KOPT-K1 (cell line): Measurements from ENCODE around the gene ACOX3.
A peak's percentile ranks its signal among the peaks of the same experiment; 100 is the strongest.

ENCODE experiments used
- H3K27ac ChIP-seq: fragments of 200-600 bp; sonication (generic); 2 replicates; pipeline ENCODE4 v1.5.1; 2016; ENCODE audit warnings: antibody characterized with exemption, mild to moderate bottlenecking, low read depth, low read length; ENCODE audit not compliant: poor library complexity, severe bottlenecking
- H3K36me3 ChIP-seq: fragments of 200-600 bp; sonication (generic); 2 replicates; pipeline ENCODE4 v1.5.1; 2017; ENCODE audit warnings: antibody characterized with exemption, mild to moderate bottlenecking, low read length, moderate library complexity; ENCODE audit not compliant: insufficient read depth
- H3K9me3 ChIP-seq: fragments of 200-600 bp; sonication (generic); 2 replicates; pipeline ENCODE4 v1.5.1; 2017; ENCODE audit warnings: antibody characterized with exemption, low read length, mild to moderate bottlenecking; ENCODE audit not compliant: insufficient read depth, poor library complexity, severe bottlenecking

The ACOX3 gene

DNA sequence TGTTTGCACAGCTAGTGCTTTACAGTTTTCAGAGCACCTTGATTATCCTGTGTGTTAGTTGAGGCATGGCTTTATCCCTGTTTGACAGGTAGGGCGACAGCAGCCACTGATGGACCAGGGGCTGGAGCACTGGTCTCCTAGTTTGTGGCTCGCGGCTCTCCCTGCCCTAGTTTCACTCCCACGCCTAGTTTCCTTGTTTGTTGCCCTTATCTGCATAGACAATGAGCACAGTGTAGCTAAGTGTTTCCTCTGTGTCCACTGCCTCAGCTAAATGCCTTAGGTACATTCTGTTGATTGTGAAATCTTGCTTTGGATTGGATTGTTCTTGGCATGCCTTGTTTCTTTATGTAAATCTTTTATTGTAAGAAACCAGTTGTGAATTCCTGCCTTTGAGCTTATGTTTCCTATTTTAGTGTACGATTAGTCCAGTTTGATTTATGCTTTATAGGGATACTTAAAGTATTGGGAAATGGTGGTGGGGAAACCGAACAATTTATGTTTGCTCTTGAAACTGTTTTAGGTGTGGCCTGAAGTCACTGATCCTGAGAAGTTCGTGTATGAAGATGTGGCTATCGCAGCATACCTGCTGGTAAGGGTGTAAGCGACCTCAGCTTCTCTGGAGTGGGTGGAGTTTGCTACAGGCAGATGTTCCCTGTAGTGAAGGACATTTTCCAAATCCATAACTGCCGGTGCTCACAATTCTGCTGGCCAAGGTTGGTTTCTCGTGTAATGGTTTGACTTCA lies 11.1 kb upstream of the ACOX3 start:
- Histone ChIP-seq H3K36me3 (peaks cover 95% of the 10 kb centered on the region), H3K27ac (no peak overlapping the region), H3K9me3 (no peaks in the 10 kb centered on the region)

DNA sequence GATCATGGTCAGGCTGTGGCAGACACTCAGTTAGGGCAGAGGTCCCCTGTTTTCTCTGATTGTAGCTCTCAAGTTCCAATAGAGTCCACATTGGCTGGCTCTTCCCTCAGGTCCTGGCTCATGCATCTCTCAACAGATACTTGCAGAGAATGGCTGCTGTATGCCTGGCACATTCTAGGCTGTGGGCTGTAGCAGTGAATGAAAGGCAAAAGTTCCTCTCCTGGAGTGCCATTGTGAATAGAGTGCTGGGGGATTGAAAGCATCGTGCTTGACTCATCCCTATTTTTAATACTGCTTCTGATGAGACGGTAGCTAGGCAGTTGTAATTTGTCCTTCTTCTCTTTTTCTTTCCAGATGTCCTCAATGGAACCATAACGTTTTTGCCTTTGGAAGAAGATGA lies 5.6 kb upstream of the ACOX3 start:
- peaks cover 50% of the 10 kb centered on the region for H3K36me3 ChIP-seq
- H3K9me3 ChIP-seq = no peaks in the 10 kb centered on the region
- H3K27ac ChIP-seq = no peak overlapping the region

DNA sequence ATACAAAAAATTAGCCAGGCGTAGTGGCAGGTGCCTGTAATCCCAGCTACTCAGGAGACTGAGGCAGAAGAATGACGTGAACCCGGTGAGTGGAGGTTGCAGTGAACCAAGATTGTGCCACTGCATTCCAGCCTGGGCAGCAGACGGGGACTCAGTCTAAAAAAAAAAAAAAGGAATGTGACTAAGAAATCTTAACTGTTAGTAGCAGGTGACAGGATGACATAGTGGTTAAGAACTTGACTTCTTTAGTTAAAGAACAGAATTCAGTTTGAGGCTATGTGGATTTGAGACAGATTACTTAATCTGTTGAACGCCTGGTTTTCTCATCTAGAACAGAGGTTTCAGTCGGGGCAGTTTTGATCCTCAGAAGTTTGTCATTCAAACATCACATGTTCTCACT lies 3.3 kb upstream of the ACOX3 start:
- H3K27ac ChIP-seq = no peak overlapping the region
- H3K36me3 ChIP-seq = peaks cover 31% of the 10 kb centered on the region
- H3K9me3 ChIP-seq = peaks cover 7% of the 10 kb centered on the region

DNA sequence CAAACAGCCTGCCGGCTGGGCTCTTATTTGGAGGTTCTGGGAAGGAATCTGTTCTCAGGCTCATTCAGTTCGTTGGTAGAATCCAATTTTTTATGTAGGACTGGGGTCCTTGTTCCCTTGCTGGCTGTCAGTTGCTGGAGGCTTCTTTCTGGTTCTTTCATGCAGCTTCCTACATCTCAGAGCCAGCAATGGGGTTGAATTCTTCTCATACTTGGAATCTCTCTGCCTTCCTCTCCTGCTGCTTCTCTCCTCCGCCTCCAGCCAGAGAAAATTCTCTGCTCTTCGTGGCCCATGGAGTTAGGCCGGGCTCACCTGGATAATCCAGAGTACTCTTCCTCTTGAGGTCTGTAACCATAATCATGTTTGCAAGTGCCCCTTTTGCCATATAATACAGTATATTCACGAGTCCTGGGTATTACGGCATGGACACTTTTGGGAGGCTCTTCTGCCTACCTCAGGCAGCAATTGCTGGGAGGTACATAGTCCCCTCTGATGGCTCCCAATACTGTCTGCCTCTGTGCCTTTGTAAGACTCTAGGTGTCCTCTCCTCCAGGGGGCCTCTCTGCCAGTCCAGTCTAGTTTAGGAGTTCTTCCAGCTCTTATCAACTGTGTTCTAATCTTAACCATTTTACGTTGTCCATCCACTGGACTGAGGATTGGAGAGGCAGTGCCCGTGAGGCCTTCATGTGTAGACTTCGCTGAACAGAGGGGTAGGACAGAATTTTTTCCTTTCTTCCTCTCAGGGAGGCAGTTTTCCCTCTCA lies 2.3 kb upstream of the ACOX3 start:
- Histone ChIP-seq H3K9me3 (peaks cover 7% of the 10 kb centered on the region), H3K27ac (no peak overlapping the region), H3K36me3 (peaks cover 20% of the 10 kb centered on the region)

DNA sequence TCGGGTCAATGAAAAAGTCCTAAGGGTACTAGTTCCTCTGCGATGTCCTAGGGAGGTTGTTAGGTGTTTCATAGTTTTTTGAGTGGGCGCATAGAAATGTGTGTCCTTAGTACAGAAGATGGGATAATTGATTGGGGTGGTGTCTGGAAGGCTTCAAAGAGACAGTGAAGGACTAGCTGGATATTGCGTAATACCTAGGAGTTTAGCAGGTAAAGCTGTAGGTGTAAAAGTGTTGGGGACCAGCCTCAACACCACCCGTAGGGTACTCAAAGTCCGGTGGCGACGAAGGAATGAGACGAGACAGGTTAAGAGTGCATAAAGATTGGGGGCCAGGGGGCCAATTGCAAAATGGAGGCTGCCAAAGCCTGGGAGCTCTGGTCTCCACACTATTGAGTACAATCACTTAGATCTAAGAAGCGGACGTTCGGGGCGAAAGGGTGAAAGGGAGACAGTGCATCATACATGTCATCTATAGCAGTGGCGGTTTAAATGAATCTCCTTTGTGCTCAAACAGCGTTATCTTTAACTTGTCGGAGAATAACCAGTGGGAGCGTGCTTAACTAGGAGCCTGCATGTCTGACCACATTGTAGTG lies 1.1 kb upstream of the ACOX3 start:
- Histone ChIP-seq H3K36me3 (peaks cover 9% of the 10 kb centered on the region), H3K27ac (peak overlapping the region; percentile 82), H3K9me3 (peaks cover 7% of the 10 kb centered on the region)

DNA sequence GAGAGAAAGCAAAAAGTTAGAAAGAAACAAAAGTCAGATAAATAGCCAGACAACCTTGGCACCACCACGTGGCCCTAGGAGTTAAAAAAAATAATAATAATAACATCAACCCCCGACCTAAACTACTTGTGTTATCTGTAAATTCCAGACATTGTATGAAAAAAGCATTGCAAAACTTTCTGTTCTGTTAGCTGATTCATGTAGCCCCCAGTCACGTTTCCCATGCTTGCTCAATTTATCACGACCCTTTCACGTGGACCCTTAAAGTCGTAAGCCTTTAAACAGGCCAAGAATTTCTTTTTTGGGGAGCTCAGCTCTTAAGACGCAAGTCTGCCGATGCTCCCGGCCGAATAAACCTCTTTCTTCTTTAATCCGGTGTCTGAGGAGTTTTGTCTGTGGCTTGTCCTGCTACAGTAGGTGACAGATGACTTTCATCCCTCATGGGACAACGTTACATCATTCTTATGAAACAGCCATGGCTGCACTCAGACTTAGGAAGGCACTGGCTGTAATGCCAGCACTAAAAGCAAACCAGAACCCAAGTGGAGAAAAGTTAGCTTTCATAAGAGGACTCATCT lies 520 bp downstream of the ACOX3 start:
- H3K27ac ChIP-seq = peak overlapping the region; percentile 82

DNA sequence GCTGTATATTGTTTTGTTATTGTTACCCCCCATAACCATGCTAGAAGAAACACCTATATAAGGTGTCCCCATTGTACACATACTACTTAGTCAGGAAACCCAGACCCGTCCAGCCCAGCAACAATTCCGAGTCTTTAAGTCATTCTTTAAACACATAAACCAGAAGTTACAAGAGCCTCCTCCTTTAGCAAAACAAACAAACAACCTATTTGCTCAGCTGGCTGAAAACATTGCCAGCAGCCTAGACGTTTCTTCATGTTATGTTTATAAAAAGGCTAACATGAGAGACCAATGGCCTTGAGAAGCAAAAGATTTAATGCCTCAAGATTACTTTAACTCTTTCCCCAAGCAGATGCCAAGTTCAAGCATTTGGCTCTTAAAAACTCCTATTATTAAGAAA lies 1.4 kb downstream of the ACOX3 start:
- H3K27ac ChIP-seq = no peak overlapping the region
- H3K36me3 ChIP-seq = no peaks in the 10 kb centered on the region
- H3K9me3 ChIP-seq = peaks cover 7% of the 10 kb centered on the region

More for the DNA sequence above, 520 bp downstream of the ACOX3 start:
- Histone ChIP-seq H3K9me3 (peaks cover 7% of the 10 kb centered on the region), H3K36me3 (no peaks in the 10 kb centered on the region)

DNA sequence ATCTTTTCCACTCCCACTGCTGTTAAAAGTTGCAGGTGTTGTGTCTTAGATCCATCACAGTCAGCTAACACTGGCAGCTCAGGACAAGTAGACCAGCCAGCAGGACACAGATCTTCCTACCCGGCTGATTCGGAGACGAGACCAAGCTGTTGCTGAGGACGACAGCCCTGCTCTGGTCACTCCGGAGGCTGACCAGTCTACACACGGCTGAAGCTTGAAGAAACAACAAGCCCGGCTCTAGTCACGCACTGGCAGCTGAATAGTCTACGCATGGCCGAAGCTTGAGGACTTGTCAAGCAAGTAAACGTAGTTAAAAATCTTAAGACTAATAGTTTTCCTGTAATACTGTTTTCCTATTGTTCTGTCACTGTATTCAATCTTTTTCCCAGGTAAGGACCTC lies 1.8 kb downstream of the ACOX3 start:
- Histone ChIP-seq H3K36me3 (no peaks in the 10 kb centered on the region), H3K9me3 (peaks cover 7% of the 10 kb centered on the region), H3K27ac (no peak overlapping the region)

DNA sequence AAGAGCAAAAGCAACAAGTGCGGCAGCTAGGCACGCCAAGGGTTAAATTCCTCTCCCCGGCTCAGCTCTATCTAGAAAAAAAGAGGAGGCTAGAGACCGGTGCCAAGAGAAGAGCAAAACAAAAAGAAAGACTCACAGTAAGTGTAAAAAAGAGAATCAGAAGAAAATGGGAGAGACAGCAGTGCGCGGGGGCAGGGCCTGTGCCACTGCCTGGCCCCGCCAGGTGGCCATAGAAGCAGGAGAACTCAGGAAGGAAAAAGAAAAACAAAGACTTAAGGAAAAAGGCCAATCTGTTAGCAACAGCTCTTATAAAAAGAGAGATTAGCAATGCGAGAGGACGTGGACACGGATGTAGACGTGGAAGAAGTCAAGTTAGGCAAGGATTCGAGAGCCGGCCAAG lies 3.2 kb downstream of the ACOX3 start:
- Histone ChIP-seq H3K27ac (no peak overlapping the region), H3K9me3 (peaks cover 7% of the 10 kb centered on the region), H3K36me3 (no peaks in the 10 kb centered on the region)

DNA sequence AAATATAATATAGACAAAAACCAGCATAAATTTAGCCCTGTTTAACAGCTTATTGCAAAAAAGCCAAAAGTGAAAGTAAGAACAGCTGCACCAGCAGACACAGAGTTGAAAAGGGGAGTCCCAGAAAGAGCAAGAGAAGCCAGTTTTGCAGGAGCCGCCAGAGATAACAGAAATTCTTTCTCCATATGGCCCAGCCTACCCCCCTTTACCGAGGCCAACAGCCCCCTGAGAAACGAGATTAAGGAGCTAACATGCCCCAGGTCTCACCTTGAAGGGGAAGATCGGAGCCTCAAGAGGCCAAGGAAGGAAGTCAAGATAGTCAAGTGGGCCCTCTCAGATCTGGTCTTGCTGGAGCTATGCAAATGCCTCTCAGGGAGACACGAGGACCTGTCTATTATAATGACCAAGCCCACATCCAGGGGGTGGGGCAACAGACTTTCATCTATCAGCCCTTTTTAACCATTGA lies 4.8 kb downstream of the ACOX3 start:
- Histone ChIP-seq H3K27ac (peak overlapping the region; percentile 73), H3K36me3 (no peaks in the 10 kb centered on the region), H3K9me3 (peaks cover 7% of the 10 kb centered on the region)

DNA sequence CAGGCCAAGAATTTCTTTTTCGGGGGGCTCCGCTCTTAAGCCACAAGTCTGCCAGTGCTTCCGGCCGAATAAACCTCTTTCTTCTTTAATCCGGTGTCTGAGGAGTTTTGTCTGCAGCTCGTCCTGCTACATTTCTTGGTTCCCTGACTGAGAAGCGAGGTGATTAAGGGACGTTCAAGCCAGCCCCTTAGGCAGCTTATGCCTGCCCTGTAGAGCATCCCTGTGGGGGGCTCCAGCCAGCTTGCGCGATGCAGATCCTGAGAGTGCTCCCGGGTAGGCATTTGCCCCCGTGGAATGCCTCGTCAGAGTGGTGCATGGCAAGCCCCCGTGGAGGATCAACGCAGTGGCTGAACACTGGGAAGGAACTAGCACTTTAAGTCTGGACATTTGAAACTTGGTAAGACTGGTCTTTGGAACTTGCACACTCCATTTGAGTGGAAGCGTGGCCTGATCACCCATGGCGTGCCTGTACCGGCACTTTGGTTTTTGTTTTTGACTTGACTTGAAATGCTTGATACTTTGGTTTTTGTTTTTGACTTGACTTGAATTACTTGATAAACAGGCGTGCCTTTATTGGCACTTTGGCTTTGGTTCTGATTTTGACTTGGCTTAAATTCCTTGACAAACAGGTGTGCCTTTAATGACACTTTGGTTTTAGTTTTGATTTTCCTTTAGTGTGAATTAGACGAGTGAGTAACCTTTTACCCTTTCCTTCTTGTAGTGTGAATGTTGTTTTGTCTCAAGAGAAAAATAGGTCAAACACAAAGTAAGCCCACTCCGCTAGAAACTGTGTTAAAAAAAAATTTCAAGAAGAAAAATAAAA lies 6.1 kb downstream of the ACOX3 start:
- Histone ChIP-seq H3K36me3 (no peaks in the 10 kb centered on the region), H3K27ac (no peak overlapping the region), H3K9me3 (peaks cover 4% of the 10 kb centered on the region)

DNA sequence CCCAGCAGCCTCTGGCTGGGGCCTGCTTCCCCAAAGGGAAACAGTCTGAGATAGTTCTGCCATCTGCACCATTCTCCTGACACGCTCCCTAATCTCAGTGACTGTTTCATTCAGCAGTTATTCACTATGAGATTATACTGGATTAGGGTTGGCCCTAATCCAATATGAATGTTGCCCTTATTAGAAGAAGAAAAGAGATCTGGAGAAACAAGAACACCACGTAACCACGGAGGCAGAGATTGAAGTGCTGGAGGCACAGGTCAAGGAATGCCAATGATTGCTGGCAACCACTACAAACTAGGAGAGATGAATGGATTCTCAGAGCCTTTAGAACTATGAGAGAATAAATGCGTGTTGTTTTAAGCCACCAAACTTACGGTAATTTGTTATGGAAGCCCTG lies 7.4 kb downstream of the ACOX3 start:
- Histone ChIP-seq H3K27ac (no peak overlapping the region), H3K9me3 (no peaks in the 10 kb centered on the region), H3K36me3 (no peaks in the 10 kb centered on the region)

DNA sequence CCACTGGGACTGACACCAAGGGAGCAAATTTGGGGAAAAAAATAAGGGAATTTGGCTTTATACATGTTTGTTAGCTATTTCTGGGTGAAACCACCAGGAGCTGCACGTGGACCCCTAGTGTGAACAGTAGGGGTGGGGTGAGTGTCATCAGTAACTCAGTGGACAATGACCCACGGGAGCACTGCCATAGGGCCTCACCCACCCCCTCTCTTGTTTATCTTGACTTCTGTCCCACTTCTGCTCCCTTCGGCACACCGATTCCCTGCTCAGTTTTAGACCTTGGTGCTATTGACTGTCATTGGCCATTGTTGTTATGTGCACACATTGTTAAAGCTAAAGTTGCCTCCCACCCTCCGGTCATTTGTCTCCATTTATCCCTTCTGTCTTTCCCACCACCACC lies 9.0 kb downstream of the ACOX3 start:
- H3K9me3 ChIP-seq = no peaks in the 10 kb centered on the region
- H3K27ac ChIP-seq = no peak overlapping the region
- no peaks in the 10 kb centered on the region for H3K36me3 ChIP-seq

DNA sequence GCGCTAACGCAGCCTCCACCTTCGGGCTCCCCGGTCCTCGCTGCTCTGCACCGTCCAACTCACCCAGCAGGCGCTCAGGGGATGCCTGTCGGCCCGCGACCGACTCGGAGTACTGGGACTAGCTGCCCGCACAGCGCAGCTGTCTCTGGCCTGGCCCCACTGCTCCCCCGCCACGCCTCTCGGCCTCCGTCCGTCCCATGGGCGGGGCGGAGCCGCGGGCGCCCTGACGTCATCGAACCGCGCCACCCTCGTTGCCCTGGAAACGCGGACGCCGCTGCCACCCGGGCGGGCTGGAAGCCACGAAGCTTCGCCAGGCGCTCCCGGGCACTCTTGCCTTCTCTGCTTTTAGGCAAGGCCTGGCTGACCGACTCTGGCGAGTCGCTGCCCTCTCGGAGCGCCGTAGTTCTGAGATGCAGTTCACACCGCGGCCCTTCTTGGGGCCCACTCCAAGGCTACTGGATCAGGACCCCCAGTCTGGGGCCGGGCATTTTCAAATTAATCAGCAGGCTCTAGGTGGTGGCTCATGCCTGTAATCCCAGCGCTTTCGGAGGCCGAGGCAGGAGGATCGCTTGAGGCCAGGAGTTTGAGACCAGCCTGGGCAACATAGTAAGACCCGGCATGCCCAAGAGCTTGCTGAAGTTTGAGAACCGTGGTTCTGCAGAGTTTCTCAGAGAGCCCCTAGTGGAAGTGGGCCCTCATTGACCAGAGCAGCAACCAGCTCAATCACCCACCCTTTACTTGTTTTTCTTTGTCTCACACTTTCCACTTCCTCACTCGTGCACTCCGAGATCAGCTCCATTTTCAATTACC lies 12.0 kb downstream of the ACOX3 start:
- Histone ChIP-seq H3K36me3 (no peaks in the 10 kb centered on the region), H3K9me3 (no peaks in the 10 kb centered on the region), H3K27ac (peak overlapping the region; percentile 48)
